Endothelial cell (in vitro differentiated cells): ENCODE data around the gene RPSA. TPM values are rescaled to one million over a fixed set of nuclear protein-coding genes. Genes with fewer than 3 reads are reported as not detected.
A peak's percentile ranks its signal among the peaks of the same experiment; 100 is the strongest.

Experiments
- DNase-seq: peaks from one replicate; pipeline ENCODE4 v3.0.0; 2021; ENCODE audit warnings: low spot score
- H3K27ac Mint-ChIP-seq: one replicate; pipeline ENCODE4 v1.8.0; 2021; ENCODE audit warnings: mixed read lengths, inconsistent platforms; ENCODE audit not compliant: unreplicated experiment
- H3K27me3 Mint-ChIP-seq: one replicate; pipeline ENCODE4 v1.8.0; 2021; ENCODE audit warnings: mild to moderate bottlenecking, moderate library complexity, mixed read lengths, inconsistent platforms; ENCODE audit not compliant: unreplicated experiment
- H3K36me3 Mint-ChIP-seq: one replicate; pipeline ENCODE4 v1.8.0; 2021; ENCODE audit warnings: mild to moderate bottlenecking, low read depth, mixed read lengths, inconsistent platforms; ENCODE audit not compliant: unreplicated experiment
- H3K4me1 Mint-ChIP-seq: one replicate; pipeline ENCODE4 v1.8.0; 2021; ENCODE audit warnings: mild to moderate bottlenecking, mixed read lengths, inconsistent platforms; ENCODE audit not compliant: unreplicated experiment
- H3K4me3 Mint-ChIP-seq: one replicate; pipeline ENCODE4 v1.8.0; 2021; ENCODE audit warnings: mild to moderate bottlenecking, mixed read lengths, inconsistent platforms; ENCODE audit not compliant: unreplicated experiment
- H3K9me3 Mint-ChIP-seq: one replicate; pipeline ENCODE4 v1.8.0; 2021; ENCODE audit warnings: mixed read lengths, inconsistent platforms; ENCODE audit not compliant: unreplicated experiment
- CTCF ChIP-seq: fragments of 200-600 bp; sonication (generic); IDR thresholded peaks from one replicate; pipeline ENCODE4 v1.5.0; 2021; ENCODE audit warnings: antibody characterized with exemption; ENCODE audit not compliant: unreplicated experiment
- total RNA-seq: library from RNA; stranded (reverse); fragmentation: NEBNext Ultra II Directional; extraction: Animal tissue kit (Norgen Biotek cat#: 25700); gene quantifications from one replicate; pipeline ENCODE4 v1.2.1, GENCODE V29; 2021; ENCODE audit not compliant: unreplicated experiment

The RPSA gene
- total RNA-seq, 1 donor from 2014 or later = 2,445 TPM

- H3K36me3 Mint-ChIP-seq = peaks cover 4% of the 10 kb centered on the region
- peaks cover 4% of the 10 kb centered on the region for H3K27me3 Mint-ChIP-seq
- peaks cover 10% of the 10 kb centered on the region for H3K4me1 Mint-ChIP-seq
- H3K4me3 Mint-ChIP-seq = no peak overlapping the region
- no peaks in the 10 kb centered on the region for H3K9me3 Mint-ChIP-seq
- no peak overlapping the region for H3K27ac Mint-ChIP-seq
- no peak for DNase-seq
- TF ChIP-seq CTCF = no peak
Measured at GRCh38 chr3:39428745-39429201, 22.3 kb downstream of the RPSA start.

GRCh38 chr3:39429466-39429865, 22.9 kb downstream of the RPSA start:
- DNase-seq = no peak

GRCh38 chr3:39432342-39432741, 25.8 kb downstream of the RPSA start:
- H3K9me3 Mint-ChIP-seq = no peaks in the 10 kb centered on the region
- peaks cover 10% of the 10 kb centered on the region for H3K4me1 Mint-ChIP-seq
- H3K36me3 Mint-ChIP-seq = peaks cover 4% of the 10 kb centered on the region
- no peak for TF ChIP-seq CTCF
- no peak overlapping the region for H3K27ac Mint-ChIP-seq
- DNase-seq = no peak
- peaks cover 4% of the 10 kb centered on the region for H3K27me3 Mint-ChIP-seq
- H3K4me3 Mint-ChIP-seq = no peak overlapping the region

More at GRCh38 chr3:39429466-39429865, 22.9 kb downstream of the RPSA start:
- Mint-ChIP-seq H3K4me3 (no peak overlapping the region), H3K27me3 (peaks cover 4% of the 10 kb centered on the region), H3K4me1 (peaks cover 10% of the 10 kb centered on the region), H3K27ac (peak overlapping the region; percentile 44), H3K9me3 (no peaks in the 10 kb centered on the region), H3K36me3 (peaks cover 4% of the 10 kb centered on the region)
- TF ChIP-seq CTCF = no peak

GRCh38 chr3:39433642-39434041, 27.1 kb downstream of the RPSA start:
- H3K27me3 Mint-ChIP-seq = peaks cover 4% of the 10 kb centered on the region
- no peak overlapping the region for H3K27ac Mint-ChIP-seq
- peaks cover 4% of the 10 kb centered on the region for H3K36me3 Mint-ChIP-seq
- DNase-seq = no peak
- no peak for TF ChIP-seq CTCF
- no peaks in the 10 kb centered on the region for H3K9me3 Mint-ChIP-seq
- peaks cover 10% of the 10 kb centered on the region for H3K4me1 Mint-ChIP-seq
- H3K4me3 Mint-ChIP-seq = no peak overlapping the region

GRCh38 chr3:39434574-39434973, 28.1 kb downstream of the RPSA start:
- H3K36me3 Mint-ChIP-seq = peaks cover 4% of the 10 kb centered on the region
- H3K4me3 Mint-ChIP-seq = no peak overlapping the region
- H3K4me1 Mint-ChIP-seq = peaks cover 8% of the 10 kb centered on the region
- H3K27ac Mint-ChIP-seq = no peak overlapping the region
- no peak for TF ChIP-seq CTCF
- DNase-seq = no peak
- no peaks in the 10 kb centered on the region for H3K9me3 Mint-ChIP-seq
- peaks cover under 1% of the 10 kb centered on the region for H3K27me3 Mint-ChIP-seq
